Tongue (tissue), 2 donors: ENCODE data around the gene THBS1. TPM values are rescaled to one million over a fixed set of nuclear protein-coding genes. Genes with fewer than 3 reads are reported as not detected.

ENCODE experiments used
- DNase-seq: peaks from one replicate; pipeline ENCODE4 v3.0.0-alpha.2; 2015
- total RNA-seq: library from RNA; depleted of rRNA; stranded (reverse); fragments of >200 nt; gene quantifications from one replicate; pipeline ENCODE4 v1.2.3, GENCODE V29; 2014

Gene THBS1
- total RNA-seq, 1 donor from 2014 or later: 184 TPM

DNA sequence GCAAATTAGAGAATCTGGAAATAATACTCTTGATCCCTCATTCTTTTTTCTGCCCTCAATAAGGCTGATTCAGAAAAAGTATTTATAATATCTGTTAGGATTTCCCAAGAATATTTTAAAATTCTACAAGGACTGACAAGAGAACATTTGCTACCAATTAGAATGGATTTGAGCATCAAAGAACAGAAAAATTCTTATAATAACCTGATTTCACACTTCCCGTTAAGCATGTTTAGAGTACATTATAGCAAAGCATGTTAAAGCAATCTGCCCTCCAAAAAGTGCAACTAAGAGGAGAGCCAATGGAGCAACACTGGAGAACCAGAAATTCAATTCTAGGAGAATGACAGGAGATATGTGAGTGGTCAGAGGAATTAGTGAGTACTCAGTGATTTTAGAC is 57.2 kb downstream of the THBS1 start:
- peak; percentile 43 for DNase-seq

DNA sequence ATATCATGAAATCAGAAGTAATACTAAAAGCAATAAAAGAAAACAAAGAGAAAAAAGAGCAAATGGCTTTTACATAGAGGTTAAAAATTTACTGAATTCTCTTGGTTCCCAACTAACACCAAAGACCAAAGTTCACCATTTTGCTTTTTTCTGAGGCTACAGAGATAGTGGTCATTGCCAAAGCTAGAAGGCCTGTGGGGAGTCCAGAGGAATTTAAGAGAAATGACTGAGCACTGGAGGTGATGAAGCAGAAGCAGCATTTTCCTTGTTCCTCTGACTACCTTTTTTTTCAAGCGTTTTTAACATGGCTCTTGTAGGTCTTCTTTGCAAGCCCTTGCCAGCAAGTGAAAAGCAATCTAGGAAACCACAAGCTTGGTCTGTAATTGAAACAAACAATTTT is 58.2 kb downstream of the THBS1 start:
- DNase-seq: no peak

DNA sequence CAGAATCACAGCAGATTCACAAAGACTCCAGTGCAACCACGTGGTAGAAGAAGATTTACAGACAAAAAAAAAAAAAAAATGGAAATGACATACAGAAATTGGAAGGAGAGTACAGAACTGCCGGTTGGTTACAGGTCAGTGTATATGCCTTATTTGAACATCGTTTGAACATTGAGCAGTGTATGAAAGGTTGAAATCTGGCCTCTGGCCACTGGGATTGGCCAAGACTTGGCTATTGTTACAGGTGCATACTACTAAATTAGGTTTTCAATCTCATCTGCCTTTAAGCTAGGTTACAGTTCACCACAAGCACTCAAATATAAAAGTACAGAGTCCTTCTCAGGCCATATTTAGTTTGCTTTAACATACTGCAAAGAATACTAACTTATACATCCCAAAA is 59.8 kb downstream of the THBS1 start:
- no peak for DNase-seq

DNA sequence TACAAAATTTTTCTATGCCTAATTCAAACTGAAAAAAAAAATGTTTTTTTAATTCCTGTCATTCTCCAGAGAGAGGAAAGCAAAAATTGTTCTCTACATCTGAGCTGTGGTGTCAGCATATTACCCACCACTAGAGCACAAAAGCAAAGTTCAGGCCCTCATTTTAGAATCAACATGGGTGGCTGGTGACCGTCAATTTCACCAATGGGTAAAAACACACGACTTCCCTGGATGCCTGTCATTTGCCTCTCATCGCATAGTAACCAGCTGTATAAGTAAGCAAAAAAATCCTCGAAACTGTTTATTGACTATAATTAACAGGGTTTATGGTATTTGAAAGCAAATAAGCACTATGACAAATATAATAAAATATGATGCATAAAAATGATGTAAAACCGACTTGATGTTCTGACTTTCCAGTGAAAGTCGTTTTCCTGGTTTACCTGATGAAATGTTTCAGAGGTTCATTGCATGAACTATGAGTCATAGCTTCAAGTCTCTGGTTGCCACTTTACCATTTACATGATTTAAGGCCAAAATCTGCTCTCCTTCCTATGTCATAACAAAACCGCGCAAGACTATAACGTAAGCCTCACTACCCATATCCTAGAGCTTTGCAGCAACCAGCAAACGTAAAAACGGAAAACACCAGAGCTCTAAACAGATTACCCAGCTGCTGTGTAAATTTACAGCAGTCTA is 60.5 kb downstream of the THBS1 start:
- DNase-seq: no peak

DNA sequence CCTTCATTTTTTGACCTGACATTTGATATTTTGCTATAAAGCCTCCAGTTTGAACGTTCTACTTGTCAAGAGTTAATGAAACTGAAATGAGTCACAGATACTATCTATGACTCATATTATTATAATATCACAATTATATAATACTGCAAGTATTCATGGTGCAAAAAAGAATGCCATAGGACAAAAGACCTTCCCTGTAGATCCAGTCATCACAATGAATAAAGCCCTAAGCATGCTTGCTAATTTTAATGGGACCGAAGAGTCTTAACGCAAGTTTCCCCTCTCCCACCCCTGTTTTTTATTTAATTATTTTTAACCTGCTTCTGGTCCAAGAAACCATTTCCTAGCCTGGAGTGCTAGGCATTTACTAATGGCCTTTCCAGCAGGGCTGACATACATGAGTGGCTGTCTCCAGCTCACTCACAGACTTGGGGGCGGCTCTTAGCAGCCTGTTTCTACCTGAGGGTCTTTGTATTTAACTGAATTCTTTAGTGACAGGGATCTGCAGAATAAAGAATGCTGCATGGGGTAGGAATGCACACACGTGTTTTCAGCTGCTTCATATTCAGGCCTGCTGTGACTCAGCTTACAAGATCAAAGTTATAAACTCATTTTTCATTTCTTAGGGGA is 61.2 kb downstream of the THBS1 start:
- DNase-seq: no peak

DNA sequence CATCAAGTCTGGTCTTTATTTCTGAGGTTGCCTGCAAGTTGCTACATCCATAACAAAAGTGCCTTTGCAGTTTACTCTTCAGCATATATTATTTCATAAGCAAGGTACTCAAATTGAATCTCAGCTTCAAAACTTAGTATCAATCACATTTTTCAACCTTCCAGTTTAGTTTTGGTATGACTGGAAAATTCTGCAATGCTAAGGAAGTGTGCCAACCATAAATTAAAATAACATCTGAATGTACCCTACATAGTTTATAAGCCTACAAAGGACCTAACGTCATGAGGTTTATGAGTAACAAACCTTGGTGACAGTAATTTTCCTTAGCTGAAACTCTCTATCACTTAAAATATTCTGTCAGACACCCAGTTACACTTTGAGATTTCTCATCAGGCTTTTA is 62.8 kb downstream of the THBS1 start:
- no peak for DNase-seq

DNA sequence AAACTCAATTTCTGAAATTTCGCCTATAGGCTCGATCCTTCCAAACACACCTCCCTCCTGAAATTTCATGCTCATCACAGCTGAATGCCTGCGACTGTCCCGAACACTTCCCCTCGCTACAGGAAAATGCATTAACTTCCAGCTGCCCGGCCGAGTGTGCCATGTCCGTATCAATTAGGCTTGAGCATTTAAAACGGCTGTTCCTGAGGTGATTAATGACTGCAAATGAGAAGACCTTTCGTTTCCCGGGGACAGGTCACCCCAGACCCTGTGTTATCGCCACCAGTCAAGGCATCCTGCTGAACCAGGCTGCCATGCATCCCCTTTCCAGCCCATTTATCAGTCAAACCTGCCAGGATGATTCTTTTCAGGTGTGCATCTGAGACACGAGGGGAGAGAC is 63.3 kb downstream of the THBS1 start:
- DNase-seq: no peak

DNA sequence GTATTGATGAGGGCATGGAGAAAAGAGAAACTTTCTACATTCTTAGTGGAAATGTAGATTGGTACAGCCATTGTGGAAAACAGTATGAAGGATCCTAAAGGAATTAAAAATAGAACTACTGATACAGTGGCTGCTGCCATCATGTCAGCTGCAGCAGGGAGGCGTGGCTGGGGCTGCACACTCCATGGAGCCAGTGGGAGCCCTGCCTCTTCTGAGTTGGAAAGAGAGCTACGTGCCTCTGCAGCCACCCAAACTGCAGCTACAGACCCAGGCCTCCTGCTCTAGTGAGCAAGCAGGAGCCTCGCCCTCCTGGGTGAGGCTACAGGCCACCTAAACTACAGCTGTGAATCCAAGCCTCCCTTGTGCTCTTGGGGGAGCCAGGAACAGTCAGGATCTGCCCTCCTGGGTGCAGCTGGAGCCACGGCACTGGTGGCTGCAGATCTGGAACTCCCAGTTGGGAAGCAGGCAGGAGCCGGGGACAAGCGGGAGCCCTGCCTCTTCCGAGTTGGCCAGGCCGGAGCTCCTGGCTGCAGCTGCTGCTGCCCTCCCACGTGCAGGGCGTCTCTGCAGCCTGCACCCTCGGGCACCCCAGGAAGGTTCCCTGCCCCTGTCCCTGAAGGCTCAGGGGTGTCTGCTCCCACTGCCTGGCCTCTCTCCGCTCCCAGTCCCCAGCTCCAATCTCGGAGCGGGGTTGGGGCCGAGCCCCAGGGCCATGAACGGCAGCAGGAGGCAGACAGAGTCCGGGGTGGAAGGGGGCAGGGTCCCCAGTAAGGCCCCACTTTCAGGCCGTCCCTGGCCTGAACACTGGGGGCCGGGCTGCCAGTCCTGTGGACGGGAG is 64.5 kb downstream of the THBS1 start:
- peak; percentile 34 for DNase-seq

DNA sequence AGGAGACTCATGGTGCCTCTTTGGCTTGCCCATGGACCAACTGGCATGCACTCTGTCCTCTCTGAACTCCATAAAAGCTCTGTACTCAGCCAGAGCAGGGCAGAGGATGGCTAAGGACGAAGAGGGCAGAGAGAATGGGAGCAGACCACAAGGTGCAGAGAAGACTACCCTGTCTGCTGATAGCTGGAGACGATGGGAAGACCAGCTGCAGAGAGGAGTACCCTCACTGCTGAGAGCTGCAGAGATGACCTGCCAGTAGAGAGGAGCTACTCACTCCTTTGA is 65.0 kb downstream of the THBS1 start:
- no peak for DNase-seq

DNA sequence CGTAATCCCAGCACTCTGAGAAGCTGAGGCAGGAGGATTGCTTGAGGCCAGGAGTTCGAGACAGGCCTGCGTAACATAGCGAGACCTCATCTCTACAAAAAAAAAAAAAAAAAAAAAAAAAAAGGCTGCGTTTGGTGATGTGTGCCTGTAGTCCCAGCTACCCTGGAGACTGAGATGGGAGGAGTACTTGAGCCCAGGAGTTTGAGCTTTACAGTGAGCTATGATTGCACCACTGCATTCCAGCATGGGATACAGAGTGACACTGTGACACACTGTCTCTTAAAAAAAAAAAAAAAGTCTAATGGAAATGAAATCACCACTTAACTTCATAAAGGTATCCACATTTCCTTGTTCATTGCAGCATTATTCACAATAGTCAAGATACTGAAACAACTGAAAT is 65.5 kb downstream of the THBS1 start:
- no peak for DNase-seq

Other genes starting within 250 kb of the THBS1 start
- gene FSIP1, start 201.8 kb downstream of the THBS1 start, total RNA-seq: 0.10 TPM